ENCODE data around the gene ACTN4.
A peak's percentile ranks its signal among the peaks of the same experiment; 100 is the strongest.
"Not testable (repeated sequence)": the region's sequence is repeated elsewhere in the genome, so short reads cannot be mapped to it uniquely, and the experiment has no call there.

Gene ACTN4

DNA sequence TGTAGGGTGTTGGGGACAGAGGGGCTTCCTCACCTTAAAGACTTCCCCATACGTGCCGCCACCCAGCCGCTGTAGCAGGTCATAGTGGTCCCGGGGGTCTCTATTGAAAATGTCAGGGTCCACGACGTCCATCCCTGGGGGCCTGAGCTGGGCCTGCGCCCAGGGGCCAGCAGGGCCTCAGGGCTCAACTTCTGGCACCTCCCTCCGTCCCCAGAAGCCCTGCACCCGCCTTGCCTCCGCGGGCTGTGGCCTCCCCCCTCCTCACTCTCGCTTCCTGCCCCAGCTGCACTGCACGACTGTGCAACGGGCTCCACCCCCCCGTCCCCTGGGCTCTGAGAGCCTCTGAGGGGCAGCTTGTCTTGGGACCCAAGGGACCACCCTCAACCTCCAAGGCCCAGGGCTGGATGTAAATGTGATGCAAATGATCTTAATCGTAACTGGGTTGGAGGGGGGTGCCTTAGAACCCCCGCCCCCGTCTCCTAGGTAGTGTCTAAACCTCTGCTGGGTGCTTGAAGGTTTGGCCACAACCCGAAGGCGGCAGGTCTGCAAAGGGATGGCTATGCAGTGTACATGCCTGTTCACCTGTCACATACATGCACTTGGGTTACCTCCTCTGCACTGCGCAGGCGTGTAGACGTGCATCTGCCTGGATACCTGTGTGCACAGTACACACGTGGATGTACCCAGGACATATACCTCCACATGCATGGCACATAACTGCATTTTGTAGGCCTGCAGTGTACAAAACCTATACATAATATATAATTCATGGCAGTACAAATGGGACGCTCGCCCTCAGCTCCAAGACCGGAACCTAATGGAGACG, 29.5 kb upstream of the ACTN4 start, which contains the start of gene MAP4K1:
TSS of gene MAP4K1 (minus strand) at position 190 of the 826 bp plus-strand sequence. CDS start at position 132, 58 bp downstream.
- H3K9me3 ChIP-seq (ENCODE audit: low read depth, low read length) = no peaks in the 10 kb centered on the region
- H3K36me3 ChIP-seq (ENCODE audit: insufficient read depth, low read length) = peaks cover 26% of the 10 kb centered on the region
- H3K9ac ChIP-seq (ENCODE audit: insufficient read length) = peak within 1 kb of the TSS; percentile 92
- DNase-seq (ENCODE audit: low read depth, low spot score) = no peak
- no peak for TF ChIP-seq FOXP2 (optimal IDR thresholded peaks at IDR 0.05; ENCODE audit: control extremely low read depth, extremely low read length, insufficient read depth)
- no peak for TF ChIP-seq EZH2 (IDR thresholded peaks at IDR 0.05)
- TF ChIP-seq POLR2AphosphoS5 (IDR thresholded peaks at IDR 0.05; ENCODE audit: borderline replicate concordance, low read depth, low read length) = no peak
- H3K27ac ChIP-seq = peak within 1 kb of the TSS; percentile 79
- peak within 1 kb of the TSS; percentile 95 for H3K4me3 ChIP-seq

DNA sequence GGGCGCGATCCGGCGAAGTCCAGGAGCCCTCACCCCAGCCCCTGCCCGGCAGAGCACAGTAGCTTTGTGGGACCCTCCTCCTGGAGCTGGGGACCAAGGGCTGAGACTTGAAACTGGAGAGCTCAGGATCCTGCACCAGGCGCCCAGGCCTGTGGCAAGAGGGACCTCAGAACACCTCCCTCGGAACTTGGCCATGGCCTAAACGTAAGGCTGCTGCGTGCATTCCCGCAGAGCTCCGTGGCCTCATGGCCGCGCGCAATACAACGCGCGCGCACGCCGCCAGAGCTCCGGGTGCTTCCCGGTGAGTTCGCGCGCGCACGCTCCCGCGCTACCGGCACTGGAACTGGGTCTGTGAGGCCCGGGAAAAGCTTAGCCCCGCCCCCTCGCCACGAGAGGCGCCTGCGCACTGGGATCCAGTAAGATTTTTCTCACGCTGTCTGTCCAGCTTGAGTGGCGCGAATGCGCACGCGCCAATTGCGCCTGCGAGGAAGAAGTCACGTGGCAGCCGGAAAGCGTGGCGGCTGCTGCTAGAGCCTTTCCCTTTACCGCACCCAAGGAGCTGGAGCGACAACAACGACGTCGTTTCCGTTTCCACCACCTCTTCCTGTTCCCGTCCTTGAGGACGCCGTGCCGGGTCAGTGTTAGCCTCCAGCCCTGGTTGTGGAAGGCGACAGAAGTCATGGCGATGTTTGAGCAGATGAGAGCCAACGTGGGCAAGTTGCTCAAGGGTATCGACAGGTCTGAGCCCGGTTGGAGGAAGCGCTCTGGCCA, 28.7 kb upstream of the ACTN4 start, which contains the start of gene EIF3K:
TSS of gene EIF3K (plus strand) at position 599 of the 771 bp plus-strand sequence. CDS start at position 680, 81 bp downstream.
- H3K4me3 ChIP-seq = peak within 1 kb of the TSS; percentile 95
- H3K9ac ChIP-seq (ENCODE audit: insufficient read length) = peak within 1 kb of the TSS; percentile 100
- peak within 1 kb of the TSS; percentile 79 for H3K27ac ChIP-seq
- no peaks in the 10 kb centered on the region for H3K9me3 ChIP-seq (ENCODE audit: low read depth, low read length)
- H3K36me3 ChIP-seq (ENCODE audit: insufficient read depth, low read length) = peaks cover 29% of the 10 kb centered on the region
- TF ChIP-seq EZH2 (IDR thresholded peaks at IDR 0.05) = no peak
- TF ChIP-seq POLR2AphosphoS5 (IDR thresholded peaks at IDR 0.05; ENCODE audit: borderline replicate concordance, low read depth, low read length) = peak; percentile 95
- DNase-seq (ENCODE audit: low read depth, low spot score) = peak; percentile 91

DNA sequence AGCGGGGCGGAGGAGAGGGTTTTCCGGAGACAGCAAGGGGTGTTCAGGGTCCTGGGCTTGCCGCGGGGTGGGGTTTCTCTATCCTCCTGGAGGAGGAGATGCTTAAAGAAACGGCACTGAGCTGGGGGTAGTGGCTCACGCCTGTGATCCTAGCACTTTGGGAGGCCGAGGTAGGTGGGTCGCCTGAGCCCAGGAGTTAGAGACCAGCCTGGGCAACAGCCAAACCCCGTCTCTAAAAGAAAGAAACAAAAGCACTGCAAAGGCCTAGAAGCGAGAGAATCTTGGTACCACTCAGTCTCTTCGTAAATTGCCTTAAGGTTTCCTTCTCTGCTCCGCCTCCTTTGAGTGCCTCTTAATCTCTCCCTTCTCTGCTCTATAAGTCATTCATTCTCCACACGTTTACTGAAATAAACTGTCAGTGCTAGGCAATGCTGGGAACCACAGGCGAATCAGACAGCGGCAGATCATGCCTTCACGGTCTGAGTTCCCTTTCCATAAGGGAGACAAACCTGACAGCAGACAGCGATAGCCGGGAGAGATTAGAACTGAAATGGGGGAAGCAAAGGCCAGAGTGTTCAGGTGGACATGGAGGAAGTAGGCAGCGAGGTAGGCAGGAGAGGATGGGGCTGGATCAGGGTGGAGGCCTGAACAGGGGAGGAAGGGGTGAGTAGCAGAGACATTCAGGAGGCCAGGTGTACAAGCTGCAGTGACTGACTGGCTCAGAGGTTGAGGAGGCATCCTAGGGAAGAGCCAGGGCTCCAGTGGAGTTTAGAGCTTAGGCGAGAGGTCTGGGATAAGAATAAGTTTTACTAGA, 27.9 kb upstream of the ACTN4 start:
- Histone ChIP-seq H3K4me3 (peak overlapping the region; percentile 95), H3K9me3 (ENCODE audit: low read depth, low read length) (no peaks in the 10 kb centered on the region), H3K36me3 (ENCODE audit: insufficient read depth, low read length) (peaks cover 37% of the 10 kb centered on the region), H3K27ac (peak overlapping the region; percentile 29), H3K9ac (ENCODE audit: insufficient read length) (peak overlapping the region; percentile 100)
- no peak for DNase-seq (ENCODE audit: low read depth, low spot score)
- TF ChIP-seq POLR2AphosphoS5 (IDR thresholded peaks at IDR 0.05; ENCODE audit: borderline replicate concordance, low read depth, low read length) (no peak), EZH2 (IDR thresholded peaks at IDR 0.05) (no peak)

DNA sequence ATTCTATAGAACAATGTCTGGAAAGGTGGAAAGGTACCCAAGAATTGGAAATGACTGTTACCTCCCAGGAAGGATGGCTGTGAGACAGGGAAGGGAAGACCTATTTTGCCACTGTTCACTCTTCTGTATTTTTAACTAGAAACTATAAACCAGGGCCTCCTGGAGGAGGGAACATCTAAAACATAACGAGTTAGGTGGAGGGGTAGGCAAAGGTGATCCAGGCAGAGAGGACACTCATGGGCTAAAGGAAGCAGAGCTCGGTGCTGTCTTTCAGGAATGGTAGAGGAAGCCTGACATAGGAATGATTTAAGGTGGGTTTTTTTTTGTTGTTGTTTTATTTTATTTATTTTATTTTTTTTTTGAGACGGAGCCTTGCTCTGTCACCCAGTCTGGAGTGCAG, 22.6 kb upstream of the ACTN4 start:
- H3K36me3 ChIP-seq (ENCODE audit: insufficient read depth, low read length) = peaks cover 67% of the 10 kb centered on the region
- TF ChIP-seq POLR2AphosphoS5 (IDR thresholded peaks at IDR 0.05; ENCODE audit: borderline replicate concordance, low read depth, low read length) (0 out of 2 replicates have a peak, but pooled peaks have one; percentile 6), FOXP2 (optimal IDR thresholded peaks at IDR 0.05; ENCODE audit: control extremely low read depth, extremely low read length, insufficient read depth) (no peak), EZH2 (IDR thresholded peaks at IDR 0.05) (no peak)

DNA sequence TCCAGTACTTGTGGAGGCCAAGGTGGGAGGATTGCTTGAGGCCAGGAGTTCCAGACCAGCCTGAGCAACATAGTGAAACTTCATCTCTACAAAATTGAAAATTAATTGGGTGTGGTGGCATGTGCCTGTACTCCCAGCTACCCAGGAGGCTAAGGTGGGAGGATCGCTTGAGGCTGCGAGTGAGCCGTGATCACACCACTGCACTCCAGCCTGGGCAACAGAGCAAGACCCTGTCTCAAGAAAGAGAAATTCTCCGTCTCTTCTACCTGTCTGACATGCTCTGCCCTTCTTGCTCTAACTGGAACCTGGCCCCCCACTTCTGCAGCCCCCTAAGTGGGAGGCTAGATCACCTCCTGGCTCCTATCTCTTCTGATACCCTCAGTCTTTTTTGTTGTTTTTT, 21.0 kb upstream of the ACTN4 start:
- H3K4me3 ChIP-seq = no peak overlapping the region
- DNase-seq (ENCODE audit: low read depth, low spot score) = no peak
- no peak overlapping the region for H3K9ac ChIP-seq (ENCODE audit: insufficient read length)
- H3K27ac ChIP-seq = no peak overlapping the region
- TF ChIP-seq FOXP2 (optimal IDR thresholded peaks at IDR 0.05; ENCODE audit: control extremely low read depth, extremely low read length, insufficient read depth) (no peak), EZH2 (IDR thresholded peaks at IDR 0.05) (no peak), POLR2AphosphoS5 (IDR thresholded peaks at IDR 0.05; ENCODE audit: borderline replicate concordance, low read depth, low read length) (no peak)
- peaks cover 55% of the 10 kb centered on the region for H3K36me3 ChIP-seq (ENCODE audit: insufficient read depth, low read length)
- H3K9me3 ChIP-seq (ENCODE audit: low read depth, low read length) = no peaks in the 10 kb centered on the region

More for the DNA sequence above, 22.6 kb upstream of the ACTN4 start:
- Histone ChIP-seq H3K4me3 (no peak overlapping the region), H3K9ac (ENCODE audit: insufficient read length) (no peak overlapping the region), H3K27ac (no peak overlapping the region), H3K9me3 (ENCODE audit: low read depth, low read length) (no peaks in the 10 kb centered on the region)
- no peak for DNase-seq (ENCODE audit: low read depth, low spot score)

DNA sequence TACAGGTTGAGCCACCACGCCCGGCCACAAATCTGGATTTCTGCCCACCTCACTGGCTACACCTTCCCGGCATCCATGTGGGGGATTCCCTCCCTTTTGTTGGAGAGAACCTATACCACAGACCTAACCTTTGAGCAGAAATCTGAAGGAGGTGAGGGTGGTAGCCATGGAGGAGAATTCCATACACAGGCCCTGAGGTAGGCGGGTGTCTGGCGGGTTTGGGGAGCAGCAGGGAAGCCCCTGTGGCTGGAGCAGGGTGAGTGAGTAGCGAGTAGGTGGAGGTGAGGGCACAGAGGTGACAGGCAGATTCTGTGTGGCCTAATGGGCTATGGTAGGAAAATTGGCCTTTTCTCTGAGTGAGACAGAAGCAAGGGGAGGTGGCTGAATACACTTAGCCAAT, 17.9 kb upstream of the ACTN4 start:
- no peak for DNase-seq (ENCODE audit: low read depth, low spot score)
- no peak overlapping the region for H3K4me3 ChIP-seq
- TF ChIP-seq POLR2AphosphoS5 (IDR thresholded peaks at IDR 0.05; ENCODE audit: borderline replicate concordance, low read depth, low read length) = no peak
- no peak for TF ChIP-seq EZH2 (IDR thresholded peaks at IDR 0.05)
- TF ChIP-seq FOXP2 (optimal IDR thresholded peaks at IDR 0.05; ENCODE audit: control extremely low read depth, extremely low read length, insufficient read depth) = no peak
- H3K36me3 ChIP-seq (ENCODE audit: insufficient read depth, low read length) = peaks cover 36% of the 10 kb centered on the region; the same call in 1 of the 2 replicates
- no peak overlapping the region for H3K27ac ChIP-seq
- no peak overlapping the region for H3K9ac ChIP-seq (ENCODE audit: insufficient read length)
- no peaks in the 10 kb centered on the region for H3K9me3 ChIP-seq (ENCODE audit: low read depth, low read length)

DNA sequence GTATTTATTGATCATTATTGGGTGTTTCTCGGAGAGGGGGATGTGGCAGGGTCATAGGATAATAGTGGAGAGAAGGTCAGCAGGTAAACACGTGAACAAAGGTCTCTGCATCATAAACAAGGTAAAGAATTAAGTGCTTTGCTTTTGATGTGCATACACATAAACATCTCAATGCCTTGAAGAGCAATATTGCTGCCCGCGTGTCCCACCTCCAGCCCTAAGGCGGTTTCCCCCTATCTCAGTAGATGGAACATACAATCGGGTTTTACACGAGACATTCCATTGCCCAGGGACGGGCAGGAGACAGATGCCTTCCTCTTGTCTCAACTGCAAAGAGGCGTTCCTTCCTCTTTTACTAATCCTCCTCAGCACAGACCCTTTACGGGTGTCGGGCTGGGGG, 16.1 kb upstream of the ACTN4 start:
- not testable (repeated sequence) for H3K27ac ChIP-seq; H3K9me3 ChIP-seq (ENCODE audit: low read depth, low read length); H3K4me3 ChIP-seq; H3K9ac ChIP-seq (ENCODE audit: insufficient read length); DNase-seq (ENCODE audit: low read depth, low spot score)
- peaks cover 41% of the 10 kb centered on the region for H3K36me3 ChIP-seq (ENCODE audit: insufficient read depth, low read length)

DNA sequence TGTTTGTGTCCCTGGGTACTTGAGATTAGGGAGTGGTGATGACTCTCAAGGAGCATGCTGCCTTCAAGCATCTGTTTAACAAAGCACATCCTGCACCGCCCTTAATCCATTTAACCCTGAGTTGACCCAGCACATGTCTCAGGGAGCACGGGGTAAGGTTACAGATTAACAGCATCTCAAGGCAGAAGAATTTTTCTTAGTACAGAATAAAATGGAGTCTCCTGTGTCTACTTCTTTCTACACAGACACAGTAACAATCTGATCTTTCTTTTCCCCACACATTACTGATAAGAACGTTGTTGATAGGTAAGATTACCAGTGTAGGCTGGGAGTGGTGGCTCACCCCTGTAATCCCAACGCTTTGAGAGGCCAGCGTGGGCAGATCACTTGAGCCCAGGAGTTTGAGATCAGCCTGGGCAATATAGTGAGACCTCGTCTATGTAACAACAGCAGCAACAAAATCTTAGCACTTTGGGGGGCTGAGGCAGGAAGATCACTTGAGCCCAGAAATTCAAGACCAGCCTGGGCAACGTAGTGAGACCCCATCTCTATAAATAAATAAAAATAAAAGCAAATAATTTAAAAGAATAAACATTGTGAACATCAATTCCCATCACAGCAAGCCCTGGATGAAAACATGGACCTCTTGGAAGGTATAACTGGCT, 15.5 kb upstream of the ACTN4 start:
- not testable (repeated sequence) for DNase-seq (ENCODE audit: low read depth, low spot score); H3K27ac ChIP-seq; H3K9ac ChIP-seq (ENCODE audit: insufficient read length); H3K4me3 ChIP-seq; H3K9me3 ChIP-seq (ENCODE audit: low read depth, low read length)
- H3K36me3 ChIP-seq (ENCODE audit: insufficient read depth, low read length) = peaks cover 38% of the 10 kb centered on the region

All from SK-N-MC (cell line).